Embryonic facial prominence (tissue), 1 donor: Measurements from ENCODE around the gene TIMD4.
"Not testable (repeated sequence)": the region's sequence is repeated elsewhere in the genome, so short reads cannot be mapped to it uniquely, and the experiment has no call there.

Source experiments
- DNase-seq: peaks from one replicate; pipeline ENCODE4 v3.0.0-alpha.2; 2016; ENCODE audit errors: extremely low spot score

Gene TIMD4

DNA sequence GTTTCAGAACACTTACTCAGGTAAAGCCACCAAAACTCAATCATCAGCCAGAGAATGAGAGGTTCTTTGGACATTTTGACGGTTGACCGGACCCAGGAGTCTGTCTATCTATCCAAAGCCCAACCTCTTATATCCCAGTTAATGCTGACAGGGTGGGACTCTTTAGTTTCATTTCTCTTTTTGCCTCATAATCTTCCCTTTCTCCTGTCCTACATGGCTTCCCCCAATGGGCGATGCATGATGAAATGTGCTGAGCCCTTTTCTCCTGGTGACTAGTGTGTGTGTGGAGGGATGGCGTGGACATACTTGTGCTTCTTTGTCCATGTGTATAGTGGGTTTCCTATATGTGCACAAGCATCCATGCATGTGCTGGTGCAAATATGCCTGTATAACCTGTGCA is at the start of gene TIMD4:
Gene TIMD4, minus strand, starts transcription at position 102 of the 400 bp plus-strand sequence. Its CDS starts 28 bp downstream, at position 74.
- no peak for DNase-seq

DNA sequence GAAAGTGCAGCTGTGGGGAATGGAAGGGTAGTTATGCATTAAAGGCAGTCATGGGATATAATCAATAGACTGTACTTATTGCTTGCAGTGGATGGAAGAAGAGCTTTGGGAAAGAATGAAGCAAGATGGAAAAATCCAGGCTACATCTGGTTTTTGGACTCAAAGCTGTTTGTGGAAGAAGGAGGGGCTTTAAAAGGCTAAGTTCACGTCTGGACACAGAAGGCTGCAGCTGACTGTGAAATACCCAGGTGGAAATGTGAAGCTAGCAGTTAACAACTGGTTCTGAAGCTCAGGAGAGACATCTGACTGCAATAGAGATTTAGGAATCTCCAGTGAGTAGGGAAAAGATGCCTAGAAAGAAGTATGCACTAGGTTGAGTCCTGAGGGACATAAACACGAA is 43.2 kb upstream of the TIMD4 start:
- DNase-seq: no peak

DNA sequence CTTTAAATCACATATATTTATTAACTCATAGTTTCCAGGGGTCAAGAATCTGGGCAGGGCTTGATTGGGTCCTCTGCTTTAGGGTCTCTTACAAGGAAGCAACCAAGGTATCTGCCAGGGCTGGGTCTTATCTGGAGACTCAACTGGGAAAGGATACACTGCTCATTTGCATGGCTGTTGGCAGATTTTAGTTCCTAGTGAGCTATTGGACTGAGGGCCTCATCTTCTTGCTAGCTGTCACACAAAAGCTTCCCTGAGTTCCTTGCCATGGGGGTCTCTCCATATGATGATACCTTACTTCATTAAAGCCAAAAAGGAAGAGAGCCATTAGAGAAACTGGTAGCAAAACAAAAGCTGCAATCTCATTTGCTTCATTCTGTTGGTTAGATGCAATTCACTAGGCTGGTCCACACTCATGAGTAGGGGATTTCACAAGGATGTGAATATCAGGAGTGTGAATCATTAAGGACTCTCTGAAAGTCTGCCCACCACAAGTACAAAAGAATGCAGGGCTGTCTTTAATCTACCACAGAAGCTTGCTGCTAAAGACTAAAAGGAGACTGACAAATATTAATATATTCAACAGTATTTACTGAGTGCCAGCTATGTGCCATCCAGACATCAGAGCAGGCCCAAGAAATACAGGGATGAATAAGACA is 42.0 kb upstream of the TIMD4 start:
- DNase-seq: no peak

DNA sequence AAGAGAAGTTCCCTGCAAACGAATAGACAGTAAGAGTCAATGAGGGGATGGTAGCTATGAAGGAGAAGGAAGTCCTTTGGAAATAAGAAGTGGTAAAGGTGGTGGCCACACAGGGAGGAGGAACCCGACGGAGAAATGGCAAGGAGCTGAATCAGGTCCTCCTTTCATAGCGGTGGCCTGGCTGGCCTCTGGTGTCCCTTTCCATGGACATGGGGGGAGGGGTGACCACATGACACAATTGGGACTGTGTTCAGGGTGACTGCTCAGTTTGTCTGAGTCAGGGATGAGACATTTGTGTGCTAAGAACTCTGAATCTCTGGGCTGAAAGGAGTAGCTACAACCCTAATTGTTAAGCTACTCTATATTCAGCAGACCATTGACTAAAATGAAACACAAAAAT is 28.7 kb upstream of the TIMD4 start:
- no peak for DNase-seq

DNA sequence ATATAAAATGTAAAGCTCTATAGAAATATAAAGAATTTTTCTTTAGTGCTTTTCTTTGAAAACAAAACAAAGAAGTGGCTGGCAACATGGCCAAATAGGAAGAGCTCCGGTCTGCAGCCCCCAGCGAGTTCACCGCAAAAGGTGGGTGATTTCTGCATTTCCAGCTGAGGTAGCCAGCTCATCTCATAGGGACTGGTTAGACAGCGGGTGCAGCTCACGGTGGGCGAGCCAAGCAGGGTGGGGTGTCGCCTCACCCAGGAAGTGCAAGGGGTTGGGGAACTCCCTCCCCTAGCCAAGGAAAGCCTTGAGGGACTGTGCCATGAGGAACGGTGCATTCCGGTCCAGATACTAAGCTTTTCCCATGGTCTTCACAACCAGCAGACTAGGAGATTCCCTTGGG is 21.0 kb upstream of the TIMD4 start:
- DNase-seq: no peak

DNA sequence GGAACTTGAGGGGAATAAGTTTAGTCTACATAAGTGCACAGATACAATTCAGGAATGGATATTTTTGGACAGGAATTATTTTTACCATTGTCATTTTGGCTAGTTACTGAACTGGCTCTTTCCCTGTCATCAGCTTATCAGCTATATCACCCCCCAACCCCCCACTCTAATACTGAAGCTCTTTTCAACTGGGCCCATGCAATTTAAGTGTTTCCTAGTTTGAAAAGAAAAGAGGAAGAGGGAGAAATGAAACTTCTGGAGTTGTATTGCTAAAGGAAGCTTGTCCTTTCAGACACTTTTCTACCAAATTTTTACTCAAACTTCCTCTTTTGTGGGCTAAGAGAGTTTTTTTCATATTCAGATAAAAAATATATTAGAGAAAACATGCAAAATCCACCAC is 18.5 kb upstream of the TIMD4 start:
- no peak for DNase-seq

DNA sequence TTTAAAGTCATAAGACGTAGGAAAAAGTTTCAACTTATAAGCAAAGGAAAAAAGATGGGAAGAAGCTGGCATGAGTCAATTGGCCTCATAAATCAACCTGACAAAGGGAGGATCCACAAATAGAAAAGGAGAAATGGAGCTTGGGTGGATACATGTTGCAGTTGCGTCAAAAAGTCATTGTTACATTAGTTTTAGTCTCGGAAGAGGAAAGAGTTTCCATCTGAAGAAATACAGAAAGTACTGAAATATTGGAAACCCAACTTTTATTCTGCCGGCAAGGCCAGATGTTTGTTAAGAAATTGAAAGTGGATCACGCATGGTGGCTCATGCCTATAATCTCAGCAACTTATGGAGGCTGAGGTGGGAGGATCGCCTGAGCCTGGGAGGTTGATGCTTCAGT is 11.3 kb upstream of the TIMD4 start:
- no peak for DNase-seq

DNA sequence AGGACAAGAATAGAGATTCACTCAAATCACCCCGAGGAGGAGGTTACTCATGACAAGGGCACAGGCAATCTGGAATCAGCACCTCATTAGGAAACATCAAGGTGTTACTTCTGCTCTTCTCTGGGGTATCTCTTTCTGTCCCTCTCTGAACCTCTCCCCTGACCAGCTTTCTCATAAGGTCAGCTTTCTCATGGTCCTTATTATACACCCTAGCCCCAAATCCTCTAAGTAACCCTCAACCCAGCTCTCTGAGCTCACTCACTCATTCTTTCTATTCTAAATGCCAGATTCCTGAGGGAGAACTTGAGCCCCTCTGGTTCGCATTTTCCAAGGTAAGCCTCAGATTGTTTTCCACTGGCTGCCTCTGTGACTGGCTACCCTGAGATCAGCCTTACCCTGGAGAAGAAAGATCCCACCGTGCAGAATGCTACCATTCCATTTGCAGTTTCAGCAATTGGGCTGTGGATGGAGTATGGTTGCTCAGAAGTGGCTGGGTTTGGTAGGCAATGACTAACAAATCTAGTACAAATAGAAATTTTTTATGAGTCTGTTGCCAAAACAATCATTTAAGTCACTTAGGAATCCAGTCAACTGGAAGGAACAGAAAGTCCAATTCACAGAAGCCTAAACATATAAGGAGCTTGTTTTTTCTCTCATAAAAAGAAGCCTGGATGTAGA is 9.0 kb upstream of the TIMD4 start:
- no peak for DNase-seq

DNA sequence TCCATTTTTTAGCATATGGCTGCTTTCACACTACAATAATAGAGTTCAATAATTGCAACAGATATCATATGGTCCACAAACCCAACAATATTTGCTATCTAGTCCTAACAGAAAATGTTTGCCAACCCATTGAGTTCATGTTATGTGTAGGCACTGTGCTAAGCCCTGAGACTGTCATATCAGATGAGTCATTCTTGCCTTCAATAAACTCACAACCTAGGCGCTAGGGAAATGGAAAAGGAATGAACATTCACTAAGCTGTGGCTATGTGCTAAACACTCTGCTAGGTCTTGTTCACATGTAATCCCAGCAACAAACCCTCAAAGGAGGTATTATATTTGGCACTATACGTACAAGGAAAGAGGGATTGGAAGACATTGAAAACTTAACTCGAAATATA is 8.4 kb upstream of the TIMD4 start:
- DNase-seq: no peak

DNA sequence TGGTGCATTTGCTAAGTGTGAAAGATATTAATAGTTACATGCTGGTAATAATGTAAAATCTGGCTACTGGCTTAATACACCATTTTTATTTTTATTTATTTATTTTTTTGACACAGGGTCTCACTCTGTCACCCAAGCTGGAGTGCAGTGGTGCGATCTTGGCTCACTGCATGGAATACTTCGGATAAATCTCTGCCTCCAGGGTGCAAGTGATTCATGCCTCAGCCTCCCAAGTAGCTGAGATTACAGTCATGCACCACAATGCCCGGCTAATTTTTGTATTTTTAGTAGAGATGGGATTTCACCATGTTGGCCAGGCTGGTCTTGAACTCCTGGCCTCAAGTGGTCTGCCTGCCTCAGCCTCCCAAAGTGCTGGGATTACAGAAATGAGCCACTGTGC is 4.4 kb upstream of the TIMD4 start:
- DNase-seq: not testable (repeated sequence)

DNA sequence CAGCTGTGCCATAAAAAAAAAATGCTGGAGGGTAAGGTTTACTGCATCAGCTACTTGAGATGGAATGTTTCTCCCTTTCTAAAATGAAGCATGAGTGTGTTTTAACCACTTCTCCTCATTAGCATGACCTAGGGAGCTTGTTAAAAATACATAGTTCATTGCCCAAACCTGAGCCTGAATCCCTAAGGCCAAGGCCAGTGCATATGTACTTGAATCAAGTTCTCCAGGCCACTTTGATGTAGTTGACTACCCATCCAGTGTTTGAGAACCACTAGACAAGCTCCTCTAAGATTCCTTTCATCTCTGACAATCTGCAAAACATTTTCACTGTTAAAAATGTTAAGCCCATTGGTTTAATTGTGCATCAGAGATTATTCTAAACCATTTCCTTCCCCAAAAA is 6.7 kb downstream of the TIMD4 start:
- DNase-seq: no peak

DNA sequence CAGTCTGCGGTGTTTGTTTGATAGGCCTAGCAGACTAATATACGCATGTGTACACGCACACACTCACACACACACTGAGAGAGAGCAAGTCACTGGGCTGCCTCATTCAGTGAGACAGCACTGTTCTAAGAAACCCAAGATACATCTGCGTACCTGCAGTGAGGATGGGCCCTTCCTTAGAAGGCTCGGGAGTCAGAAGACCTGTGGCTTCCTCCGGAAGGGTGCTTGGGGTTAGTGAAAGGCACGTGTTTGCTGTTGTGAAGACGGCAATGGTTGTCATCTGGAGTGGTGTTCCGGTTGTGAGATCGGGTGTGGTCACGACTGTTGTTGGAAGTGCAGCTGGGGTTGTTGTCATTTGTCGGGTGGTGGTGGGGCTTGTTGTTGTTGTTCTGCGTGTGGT is 11.7 kb downstream of the TIMD4 start:
- DNase-seq: no peak

DNA sequence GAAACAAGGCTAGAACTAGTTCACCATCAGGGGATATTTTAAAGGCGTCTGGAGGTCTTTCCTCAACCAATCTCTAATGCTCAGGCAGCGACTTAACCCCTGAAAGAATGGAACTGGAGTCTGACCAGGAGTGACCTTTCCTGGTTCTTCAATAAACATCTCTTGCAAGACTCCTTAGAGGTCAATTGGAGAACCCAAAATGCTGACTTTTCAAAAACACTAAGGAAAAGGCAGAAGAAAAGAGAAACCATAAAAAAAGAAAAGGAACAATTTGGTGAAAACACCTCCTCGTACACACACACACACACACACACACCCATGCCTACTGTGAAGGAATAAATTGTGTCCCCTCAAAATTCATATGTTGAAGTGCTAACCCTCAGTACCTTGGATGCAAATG is 12.3 kb downstream of the TIMD4 start:
- no peak for DNase-seq

DNA sequence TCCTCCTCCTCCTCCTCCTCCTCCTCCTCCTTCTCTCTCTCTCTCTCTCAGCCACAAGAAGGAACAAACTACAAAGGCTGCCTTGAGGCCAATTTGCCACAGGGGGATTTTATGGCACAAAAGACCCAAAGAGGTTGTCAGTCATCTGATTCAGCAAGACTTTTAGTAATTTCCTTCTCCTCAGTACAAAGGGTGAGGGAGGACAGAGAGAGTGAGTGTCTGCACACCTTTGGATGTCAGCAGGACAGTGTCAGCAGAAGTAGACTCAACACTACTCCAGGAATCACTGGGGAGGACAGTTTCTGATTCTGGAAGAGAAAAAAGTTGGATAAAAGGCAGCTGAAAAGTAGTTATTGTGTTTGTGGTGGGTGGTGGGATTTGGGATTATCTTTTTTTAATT is 13.6 kb downstream of the TIMD4 start:
- no peak for DNase-seq

DNA sequence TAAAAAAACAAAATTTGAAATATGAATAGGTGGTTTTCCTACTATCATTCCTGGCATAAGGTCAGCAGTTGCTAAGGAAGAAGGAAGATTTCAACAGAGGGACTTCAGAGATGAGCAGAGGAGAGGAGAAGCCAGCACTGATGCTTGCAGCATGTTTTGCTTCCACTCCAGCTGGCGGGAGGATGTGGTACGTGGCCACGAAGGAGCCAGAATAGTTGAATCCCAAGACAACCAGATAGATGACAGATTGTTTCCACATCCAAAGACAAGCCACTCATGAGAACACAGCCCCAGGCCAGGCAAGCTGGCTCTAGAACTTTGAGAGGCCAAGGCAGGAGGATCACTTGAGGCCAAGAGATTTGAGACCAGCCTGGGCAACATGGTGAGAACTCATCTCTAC is 15.1 kb downstream of the TIMD4 start:
- DNase-seq: no peak

DNA sequence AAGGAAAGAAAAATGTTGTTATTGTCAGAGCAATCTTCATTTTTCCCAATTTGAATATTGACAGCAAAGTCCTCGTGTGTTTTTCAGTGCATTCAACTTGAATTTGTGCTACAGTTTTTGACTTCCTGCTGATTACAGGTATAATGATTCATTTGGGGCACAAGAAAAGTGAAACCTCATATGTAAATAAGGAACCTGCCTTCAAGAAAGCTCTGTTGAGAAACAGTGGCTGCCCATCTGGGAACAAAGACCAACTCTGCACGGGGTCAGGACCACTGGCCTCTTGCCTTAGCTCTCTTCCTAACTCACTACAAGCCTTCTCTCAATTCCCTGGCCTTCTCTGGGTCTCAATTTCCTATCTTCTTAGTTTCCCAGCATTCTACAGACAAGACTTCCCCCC is 21.0 kb downstream of the TIMD4 start:
- no peak for DNase-seq

DNA sequence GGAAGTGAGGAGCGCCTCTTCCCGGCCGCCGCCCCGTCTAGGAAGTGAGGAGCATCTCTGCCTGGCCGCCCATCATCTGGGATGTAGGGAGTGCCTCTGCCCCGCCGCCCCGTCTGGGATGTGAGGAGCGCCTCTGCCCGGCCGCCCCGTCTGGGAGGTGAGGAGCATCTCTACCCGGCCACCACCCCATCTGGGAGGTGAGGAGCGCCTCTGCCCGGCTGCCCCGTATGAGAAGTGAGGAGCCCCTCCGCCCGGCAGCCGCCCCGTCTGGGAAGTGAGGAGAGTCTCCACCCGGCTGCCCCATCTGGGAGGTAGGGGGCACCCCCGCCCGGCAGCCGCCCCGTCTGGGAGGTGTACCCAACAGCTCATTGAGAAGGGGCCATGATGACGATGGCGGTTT is 22.6 kb downstream of the TIMD4 start:
- DNase-seq: not testable (repeated sequence)

DNA sequence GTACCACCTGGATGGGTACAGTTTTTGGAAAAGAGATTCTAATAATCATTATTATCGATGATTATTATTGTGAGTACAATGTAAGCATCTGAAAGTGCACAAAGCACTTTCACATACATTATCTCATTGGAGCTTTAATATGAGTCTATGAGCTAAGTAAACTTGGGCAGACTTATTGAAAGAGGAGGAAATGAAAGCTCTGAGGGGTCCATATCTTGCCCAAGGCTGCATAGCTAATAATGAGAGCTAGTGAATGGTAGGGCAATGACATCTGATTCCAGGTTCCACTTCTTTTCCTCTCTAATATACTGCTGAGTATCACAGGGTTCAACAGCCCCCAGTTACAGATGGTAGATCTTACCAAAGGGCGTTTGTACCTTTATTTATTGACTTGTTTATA is 26.1 kb downstream of the TIMD4 start:
- DNase-seq: no peak

DNA sequence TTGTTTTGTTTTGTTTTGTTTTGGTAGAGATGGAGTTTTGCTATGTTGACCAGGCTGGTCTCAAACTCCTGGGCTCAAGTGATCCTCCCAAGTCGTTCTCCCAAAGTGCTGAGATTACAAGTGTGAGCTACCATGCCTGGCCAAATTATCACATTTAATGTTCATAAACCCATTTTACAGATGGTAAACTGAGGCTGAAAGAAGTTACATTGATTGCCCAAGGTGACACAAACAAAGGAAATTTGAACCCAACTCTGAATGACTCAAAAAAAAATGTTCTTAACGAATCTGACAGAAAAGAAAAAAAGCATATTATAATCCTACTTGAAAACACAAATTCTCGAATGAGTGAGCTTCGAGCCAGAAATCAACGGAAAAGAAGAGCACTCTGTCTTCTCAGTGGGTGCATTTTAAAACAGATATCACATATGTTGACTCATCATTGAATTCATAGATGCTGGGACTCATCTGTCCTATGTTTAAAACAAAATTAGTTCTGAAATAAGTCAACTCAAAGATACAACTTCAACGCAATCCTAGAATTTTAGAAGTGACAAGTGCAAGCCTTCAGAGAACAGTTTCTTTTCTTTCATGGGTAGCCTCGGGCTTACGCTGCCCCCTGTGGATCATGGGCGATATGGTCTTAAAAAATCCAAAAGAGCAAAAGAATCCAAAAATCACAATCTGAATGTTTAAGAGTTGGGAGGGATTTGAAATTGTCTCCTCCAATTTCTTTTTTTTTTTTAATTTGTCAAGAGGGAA is 28.4 kb downstream of the TIMD4 start:
- no peak for DNase-seq

DNA sequence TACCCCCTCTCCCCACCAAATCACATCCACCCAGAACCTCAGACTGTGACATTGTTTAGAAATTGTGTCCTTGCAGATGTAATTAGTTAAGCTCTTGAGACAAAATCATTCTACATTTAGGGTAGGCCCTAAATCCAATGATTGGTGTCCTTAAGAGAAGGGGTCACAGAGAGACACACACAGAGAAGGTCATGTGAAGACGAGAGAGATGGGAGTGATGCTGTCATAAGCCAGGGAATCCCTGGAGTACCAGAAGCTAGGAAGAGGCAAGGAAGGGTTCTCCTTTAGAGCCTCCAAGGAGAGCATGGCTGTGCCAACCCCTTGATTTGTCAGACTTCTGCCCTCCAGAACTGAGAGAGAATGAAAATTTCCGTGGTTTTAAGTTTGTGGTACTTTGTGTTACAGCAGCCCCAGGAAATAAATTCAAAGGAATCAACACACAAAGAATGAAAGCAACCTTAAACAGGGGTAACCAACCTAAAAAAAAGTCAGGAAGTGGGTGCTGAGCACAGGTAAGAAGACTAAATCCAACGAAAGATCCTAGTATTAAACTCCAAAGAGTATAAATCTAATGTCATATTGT is 33.6 kb downstream of the TIMD4 start:
- DNase-seq: no peak

DNA sequence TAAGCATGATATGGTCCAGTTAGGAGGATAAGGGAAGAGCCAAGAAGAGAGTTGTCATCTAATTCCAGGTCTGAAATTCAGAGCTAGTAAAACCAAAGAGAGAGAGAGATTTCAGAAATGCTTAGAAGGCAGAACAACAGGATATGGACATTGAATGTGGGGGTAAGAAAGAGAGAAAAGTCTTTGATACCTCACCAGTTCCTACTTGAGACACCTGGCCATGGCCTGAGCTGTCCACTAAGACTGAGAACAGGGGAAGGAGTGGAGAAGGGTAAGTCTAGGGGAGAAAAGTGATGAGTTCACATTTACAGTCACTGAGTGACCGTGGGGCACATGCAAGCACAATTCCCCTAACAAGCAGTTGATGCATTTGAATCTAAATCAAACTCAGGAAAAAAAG is 35.5 kb downstream of the TIMD4 start:
- no peak for DNase-seq

DNA sequence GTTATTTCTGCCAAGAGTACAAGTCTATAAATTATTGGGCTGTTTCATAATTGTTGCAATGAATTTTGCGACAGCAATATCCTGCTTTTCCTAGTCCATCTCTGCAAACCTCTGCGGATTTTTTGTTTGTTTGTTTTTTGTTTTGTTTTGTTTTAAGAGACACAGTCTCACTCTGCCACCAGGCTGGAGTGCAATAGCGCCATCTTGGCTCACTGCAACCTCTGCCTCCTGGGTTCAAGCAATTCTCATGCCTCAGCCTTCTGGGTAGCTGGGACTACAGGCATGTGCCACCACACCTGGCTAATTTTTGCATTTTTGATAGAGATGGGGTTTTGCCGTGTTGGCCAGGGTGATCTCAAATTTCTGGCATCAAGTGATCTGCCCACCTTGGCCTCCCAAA is 37.3 kb downstream of the TIMD4 start:
- DNase-seq: not testable (repeated sequence)
